Measurements from ENCODE around the gene SLC1A6.

- no peak for TF ChIP-seq CTCF (IDR thresholded peaks at IDR 0.05)
- TF ChIP-seq POLR2A (IDR thresholded peaks at IDR 0.05; ENCODE audit: low read depth), result no peak
- TF ChIP-seq EP300 (IDR thresholded peaks at IDR 0.05), result no peak
- no peak for TF ChIP-seq POLR2AphosphoS5 (IDR thresholded peaks at IDR 0.05)
Observed at GRCh38 chr19:15008308-15008707, 28.6 kb upstream of the SLC1A6 start.

Measured in esophagus muscularis mucosa (tissue), 4 donors.